H9 (cell line): ENCODE results near the gene SUMO2. TPM values are rescaled to one million over a fixed set of nuclear protein-coding genes. Genes with fewer than 3 reads are reported as not detected.

Experiments used
- DNase-seq: peaks from one replicate; pipeline ENCODE4 v3.0.0-alpha.2; 2017
- H2AFZ ChIP-seq: one replicate; pipeline ENCODE4 v1.6.1; 2013; ENCODE audit warnings: mild to moderate bottlenecking, low read length, control low read depth, moderate library complexity
- H2AK5ac ChIP-seq: 2 replicates; pipeline ENCODE4 v1.6.1; 2013; ENCODE audit warnings: low read length, control low read depth, mixed read lengths; ENCODE audit not compliant: insufficient read length
- H2BK120ac ChIP-seq: one replicate; pipeline ENCODE4 v1.6.1; 2013; ENCODE audit warnings: low read depth, mild to moderate bottlenecking, low read length, control low read depth, inconsistent platforms; ENCODE audit not compliant: poor library complexity, severe bottlenecking
- H2BK12ac ChIP-seq: 2 replicates; pipeline ENCODE4 v1.6.1; 2013; ENCODE audit warnings: low read length, control low read depth, mixed read lengths, low read depth; ENCODE audit not compliant: insufficient read length
- H2BK15ac ChIP-seq: 2 replicates; pipeline ENCODE4 v1.6.1; 2013; ENCODE audit warnings: low read depth, low read length, control low read depth
- H2BK20ac ChIP-seq: one replicate; pipeline ENCODE4 v1.6.1; 2013; ENCODE audit warnings: low read depth, mild to moderate bottlenecking, low read length, control low read depth, inconsistent platforms; ENCODE audit not compliant: poor library complexity, severe bottlenecking
- H2BK5ac ChIP-seq: 2 replicates; pipeline ENCODE4 v1.6.1; 2013; ENCODE audit warnings: low read length, control low read depth, mixed read lengths; ENCODE audit not compliant: insufficient read length
- H3K14ac ChIP-seq: 2 replicates; pipeline ENCODE4 v1.6.1; 2013; ENCODE audit warnings: low read length, control low read depth; ENCODE audit not compliant: insufficient read depth
- H3K18ac ChIP-seq: 2 replicates; pipeline ENCODE4 v1.6.1; 2013; ENCODE audit warnings: low read depth, mild to moderate bottlenecking, mixed read lengths, low read length, control low read depth; ENCODE audit not compliant: insufficient read length
- H3K23ac ChIP-seq: 2 replicates; pipeline ENCODE4 v1.6.1; 2013; ENCODE audit warnings: low read length, control low read depth, mixed read lengths, low read depth; ENCODE audit not compliant: insufficient read length
- H3K23me2 ChIP-seq: 2 replicates; pipeline ENCODE4 v1.6.1; 2013; ENCODE audit warnings: low read depth, mild to moderate bottlenecking, mixed read lengths, low read length, control low read depth; ENCODE audit not compliant: insufficient read length, poor library complexity, severe bottlenecking
- H3K27ac ChIP-seq: 2 replicates; pipeline ENCODE4 v1.5.1; 2013; ENCODE audit warnings: low read length, control low read depth, mixed read lengths, low read depth; ENCODE audit not compliant: insufficient read length
- H3K27me3 ChIP-seq: 2 replicates; pipeline ENCODE4 v1.6.1; 2013; ENCODE audit warnings: low read length, control low read depth, inconsistent platforms; ENCODE audit not compliant: insufficient read depth
- H3K4ac ChIP-seq: 2 replicates; pipeline ENCODE4 v1.6.1; 2013; ENCODE audit warnings: low read depth, mild to moderate bottlenecking, control low read depth, inconsistent platforms, low read length, moderate library complexity
- H3K4me1 ChIP-seq: 2 replicates; pipeline ENCODE4 v1.6.1; 2013; ENCODE audit warnings: low read length, control low read depth, inconsistent platforms; ENCODE audit not compliant: insufficient read depth
- H3K4me2 ChIP-seq: 2 replicates; pipeline ENCODE4 v1.6.1; 2013; ENCODE audit warnings: low read length, control low read depth, mixed read lengths; ENCODE audit not compliant: insufficient read length, insufficient read depth
- H3K56ac ChIP-seq: 2 replicates; pipeline ENCODE4 v1.6.1; 2013; ENCODE audit warnings: low read depth, mild to moderate bottlenecking, mixed read lengths, low read length, control low read depth; ENCODE audit not compliant: insufficient read length
- H3K79me1 ChIP-seq: 2 replicates; pipeline ENCODE4 v1.6.1; 2013; ENCODE audit warnings: low read depth, mild to moderate bottlenecking, moderate library complexity, low read length, control low read depth, inconsistent platforms; ENCODE audit not compliant: insufficient read depth, poor library complexity, severe bottlenecking
- H3K79me2 ChIP-seq: 2 replicates; pipeline ENCODE4 v1.6.1; 2013; ENCODE audit warnings: low read length, control low read depth, inconsistent platforms; ENCODE audit not compliant: insufficient read depth
- H3K9ac ChIP-seq: 2 replicates; pipeline ENCODE4 v1.6.1; 2013; ENCODE audit warnings: low read length, control low read depth, mixed read lengths; ENCODE audit not compliant: insufficient read length; ENCODE audit errors: extremely low read depth
- H3K9me3 ChIP-seq: one replicate; pipeline ENCODE4 v1.6.1; 2013; ENCODE audit warnings: low read depth, low read length, inconsistent platforms; ENCODE audit not compliant: control insufficient read depth
- H3T11ph ChIP-seq: one replicate; pipeline ENCODE4 v1.6.1; 2013; ENCODE audit warnings: mild to moderate bottlenecking, low read length, control low read depth, inconsistent platforms
- H4K20me1 ChIP-seq: one replicate; pipeline ENCODE4 v1.6.1; 2013; ENCODE audit not compliant: control insufficient read depth, insufficient read length, insufficient read depth
- H4K5ac ChIP-seq: 2 replicates; pipeline ENCODE4 v1.6.1; 2013; ENCODE audit warnings: low read depth, mild to moderate bottlenecking, mixed read lengths, low read length, control low read depth; ENCODE audit not compliant: insufficient read length
- H4K8ac ChIP-seq: replicated peaks from 2 replicates; pipeline ENCODE4 v1.6.1; 2013; ENCODE audit warnings: low read length, control low read depth, mixed read lengths, low read depth; ENCODE audit not compliant: insufficient read length
- H4K91ac ChIP-seq: 2 replicates; pipeline ENCODE4 v1.6.1; 2013; ENCODE audit warnings: low read depth, mild to moderate bottlenecking, moderate library complexity, mixed read lengths, low read length, control low read depth; ENCODE audit not compliant: insufficient read length
- H3K27ac Mint-ChIP-seq, 3 experiments: 2 replicates in 2 of 3; 3 replicates in 1 of 3; pipeline ENCODE4 v1.8.0; 2020 to 2021; ENCODE audit warnings: mixed read lengths in 3 of 3, mild to moderate bottlenecking in 1 of 3, moderate library complexity in 1 of 3
- H3K27me3 Mint-ChIP-seq: 2 replicates; pipeline ENCODE4 v1.8.0; 2021; ENCODE audit warnings: low read depth, mild to moderate bottlenecking, moderate library complexity, mixed read lengths
- H3K36me3 Mint-ChIP-seq, 3 experiments: 2 replicates in 2 of 3; 3 replicates in 1 of 3; pipeline ENCODE4 v1.8.0; 2020 to 2021; ENCODE audit warnings: low read depth in 3 of 3, mixed read lengths in 3 of 3; ENCODE audit not compliant: insufficient read depth in 1 of 3
- H3K4me1 Mint-ChIP-seq, 2 experiments: 2 replicates each; pipeline ENCODE4 v1.8.0; 2020; ENCODE audit warnings: mixed read lengths in 2 of 2
- H3K4me3 Mint-ChIP-seq, 2 experiments: 2 replicates in 1 of 2; 3 replicates in 1 of 2; pipeline ENCODE4 v1.8.0; 2020 to 2021; ENCODE audit warnings: mild to moderate bottlenecking in 2 of 2, mixed read lengths in 2 of 2, moderate library complexity in 1 of 2
- H3K9me3 Mint-ChIP-seq, 2 experiments: 2 replicates in 1 of 2; 3 replicates in 1 of 2; pipeline ENCODE4 v1.8.0; 2020; ENCODE audit warnings: mild to moderate bottlenecking in 2 of 2, mixed read lengths in 2 of 2, moderate library complexity in 1 of 2
- CTCF ChIP-seq: fragments of 200-600 bp; sonication (generic); conservative IDR thresholded peaks from 3 replicates; pipeline ENCODE4 v1.8.0; 2021; ENCODE audit warnings: antibody characterized with exemption, mild to moderate bottlenecking
- WGBS: extraction: QIAGEN DNeasy Blood & Tissue Kit; methylation state at CpG from one replicate; pipeline ENCODE4 v1.1.7; 2013; ENCODE audit warnings: missing lambda C conversion rate, low lambda C conversion rate, mixed read lengths; ENCODE audit not compliant: insufficient read length; ENCODE audit errors: extremely low coverage; 5-methylcytosine and 5-hydroxymethylcytosine counted together
- total RNA-seq: library from RNA; stranded (reverse); gene quantifications from 2 replicates; pipeline ENCODE4 v1.2.1, GENCODE V29; 2021

Gene SUMO2
- total RNA-seq, 1 experiment from 2014 or later: 813 TPM

DNA sequence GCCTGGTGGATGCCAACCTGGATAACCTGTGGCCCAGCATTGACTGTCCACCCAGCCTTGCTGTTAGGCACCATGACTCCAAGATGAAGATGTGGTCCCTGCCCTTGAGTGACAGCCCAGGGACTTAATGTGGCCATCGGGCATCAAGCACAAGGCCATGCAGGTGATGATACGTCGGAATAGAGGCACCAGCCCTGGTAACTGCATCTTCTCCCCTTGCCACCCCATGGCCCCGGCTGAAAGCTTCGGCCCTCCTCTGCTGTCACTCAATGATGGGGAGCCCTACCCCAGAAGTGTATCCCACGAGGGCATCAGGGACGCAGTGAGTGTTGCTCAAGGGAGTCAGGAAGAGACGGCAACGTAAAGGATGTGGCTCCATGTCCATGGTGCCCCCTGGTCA is 53.2 kb downstream of the SUMO2 start:
- no peaks in the 10 kb centered on the region for H3K79me1 ChIP-seq
- peak overlapping the region in 1 of 3 experiments; percentile 44; a peak in 1 of 7 replicates for H3K27ac Mint-ChIP-seq
- H3K4me1 Mint-ChIP-seq: peaks cover 12 to 17% of the 10 kb centered on the region in 2 experiments
- no peak overlapping the region for H2AK5ac ChIP-seq
- no peak overlapping the region for H2BK20ac ChIP-seq
- no peak overlapping the region for H2BK15ac ChIP-seq
- H3T11ph ChIP-seq: no peak overlapping the region
- H3K9me3 ChIP-seq: no peaks in the 10 kb centered on the region
- H4K5ac ChIP-seq: no peak overlapping the region
- H3K14ac ChIP-seq: no peak overlapping the region
- no peaks in the 10 kb centered on the region for H3K27me3 ChIP-seq
- WGBS: no CpG with 5 or more reads among the region's 9 CpGs
- H3K4me2 ChIP-seq: no peak overlapping the region
- H3K18ac ChIP-seq: no peak overlapping the region
- TF ChIP-seq CTCF: no peak
- H2BK120ac ChIP-seq: no peak overlapping the region
- H2BK12ac ChIP-seq: no peak overlapping the region
- H4K8ac ChIP-seq: peak overlapping the region; percentile 4
- peaks cover 8% of the 10 kb centered on the region for H3K23me2 ChIP-seq
- no peaks in the 10 kb centered on the region for H3K9me3 Mint-ChIP-seq
- peak overlapping the region; percentile 14 to 64; a peak in 4 of 5 replicates for H3K4me3 Mint-ChIP-seq
- H3K36me3 Mint-ChIP-seq: peaks cover 6 to 20% (median 17%) of the 10 kb centered on the region in 3 experiments
- H3K27me3 Mint-ChIP-seq: no peaks in the 10 kb centered on the region; the same call in 1 of the 2 replicates
- H3K4ac ChIP-seq: no peak overlapping the region
- no peak overlapping the region for H4K91ac ChIP-seq
- H3K79me2 ChIP-seq: no peaks in the 10 kb centered on the region
- no peak overlapping the region for H3K56ac ChIP-seq
- no peak overlapping the region for H2AFZ ChIP-seq
- H4K20me1 ChIP-seq: peaks cover 4% of the 10 kb centered on the region
- no peaks in the 10 kb centered on the region for H3K4me1 ChIP-seq
- no peak overlapping the region for H2BK5ac ChIP-seq
- no peak overlapping the region for H3K9ac ChIP-seq
- no peak overlapping the region for H3K27ac ChIP-seq
- DNase-seq: no peak
- H3K23ac ChIP-seq: no peak overlapping the region
